ENCODE results near the gene ENTREP1. TPM values are rescaled to one million over a fixed set of nuclear protein-coding genes. Genes with fewer than 3 reads are reported as not detected.

ENTREP1 gene
- total RNA-seq (10 to 100 TPM; 17.7 to 36.9 (median 25.4) TPM), polyA plus RNA-seq (10 to 100 TPM; 18.8 to 24.5 TPM)
- long read RNA-seq, donor 1, partial matches to known transcripts = 23 of 32 reads
- long read RNA-seq, donor 1, other reads (novel, unspliced or antisense) = 6 of 32 reads
- long read RNA-seq, donor 2, partial matches to known transcripts = 0 of 1 reads
- long read RNA-seq, donor 2, other reads (novel, unspliced or antisense) = 0 of 1 reads
- long read RNA-seq, donor 3, transcript FAM189A2-202 (11 exons, 2,648 nt) = major isoform, 23 of 50 reads
- long read RNA-seq, donor 3, partial matches to known transcripts = 6 of 50 reads
- long read RNA-seq, donor 3, other reads (novel, unspliced or antisense) = 20 of 50 reads

GRCh38 chr9:69324549-69325401 lies at the start of gene ENTREP1:
ENTREP1 (plus strand) TSS chr9:69325215; CDS start chr9:69325310, 95 bp downstream.
- no peaks in the 10 kb centered on the region for H3K9me3 ChIP-seq
- peak within 1 kb of the TSS; percentile 60 for H3K4me3 ChIP-seq
- H3K27ac ChIP-seq = peak within 1 kb of the TSS; percentile 51 to 54
- TF ChIP-seq POLR2A (IDR thresholded peaks at IDR 0.05) = peak; percentile 15
- TF ChIP-seq CTCF (IDR thresholded peaks at IDR 0.05) = no peak
- H3K4me1 ChIP-seq (ENCODE audit: insufficient read depth) = peaks cover 3% of the 10 kb centered on the region
- no peaks in the 10 kb centered on the region for H3K27me3 ChIP-seq
- WGBS, 3 donors = 0 to 1% (median 0%) methylated on average over 33 to 81 of the region's 81 CpGs
- H3K36me3 ChIP-seq = no peaks in the 10 kb centered on the region
- DNase-seq = peak; percentile 61 to 80 (median 70)
- intact Hi-C loops (cut with DNase I) = loop anchor here in 1 of 4 donors (10.0 kb wide), 1 partner anchor 110 kb away; no protein-coding TSS in a partner anchor

GRCh38 chr9:69276775-69277174 lies 48.2 kb upstream of the ENTREP1 start:
- 49 to 83% (median 52%) methylated on average over 5 of the region's 5 CpGs for WGBS, 3 donors
- TF ChIP-seq CTCF (IDR thresholded peaks at IDR 0.05) (no peak), EP300 (IDR thresholded peaks at IDR 0.05) (peak; percentile 19)
- Histone ChIP-seq H3K4me1 (ENCODE audit: insufficient read depth) (no peaks in the 10 kb centered on the region), H3K4me3 (no peak overlapping the region), H3K9me3 (peaks cover 0 to 2% of the 10 kb centered on the region in 2 donors), H3K27me3 (no peaks in the 10 kb centered on the region), H3K27ac (no peak overlapping the region), H3K36me3 (no peaks in the 10 kb centered on the region)
- intact Hi-C loops (cut with DNase I) = no loop called here
- no peak for DNase-seq

- Histone ChIP-seq H3K27me3 (no peaks in the 10 kb centered on the region), H3K4me3 (no peak overlapping the region), H3K4me1 (ENCODE audit: insufficient read depth) (no peaks in the 10 kb centered on the region), H3K27ac (no peak overlapping the region), H3K9me3 (peaks cover 0 to 2% of the 10 kb centered on the region in 2 donors), H3K36me3 (no peaks in the 10 kb centered on the region)
- DNase-seq = no peak
- TF ChIP-seq POLR2A (IDR thresholded peaks at IDR 0.05) (no peak), EP300 (IDR thresholded peaks at IDR 0.05) (no peak), CTCF (IDR thresholded peaks at IDR 0.05) (no peak)
- 77 to 83% (median 78%) methylated on average over 5 of the region's 5 CpGs for WGBS, 3 donors
- intact Hi-C loops (cut with DNase I) = no loop called here
These were observed 45.8 kb upstream of the ENTREP1 start for GRCh38 chr9:69279084-69279731.

- H3K27ac ChIP-seq = no peak overlapping the region
- H3K4me3 ChIP-seq = no peak overlapping the region
- no peak for DNase-seq
- TF ChIP-seq EP300 (IDR thresholded peaks at IDR 0.05) (no peak), POLR2A (IDR thresholded peaks at IDR 0.05) (no peak), CTCF (IDR thresholded peaks at IDR 0.05) (no peak)
- 12 to 26% (median 13%) methylated on average over 3 of the region's 3 CpGs for WGBS, 3 donors
- H3K4me1 ChIP-seq (ENCODE audit: insufficient read depth) = no peaks in the 10 kb centered on the region
- intact Hi-C loops (cut with DNase I) = no loop called here
- H3K27me3 ChIP-seq = no peaks in the 10 kb centered on the region
- H3K9me3 ChIP-seq = peaks cover 0 to under 1% of the 10 kb centered on the region in 2 donors
- H3K36me3 ChIP-seq = no peaks in the 10 kb centered on the region
These were observed 45.3 kb upstream of the ENTREP1 start for GRCh38 chr9:69279733-69280132.

All from ovary (tissue), 10 donors.